ENCODE measurements around the gene GRB14. TPM values are rescaled to one million over a fixed set of nuclear protein-coding genes. Genes with fewer than 3 reads are reported as not detected.
A peak's percentile ranks its signal among the peaks of the same experiment; 100 is the strongest.

GRB14 gene
- total and polyA plus RNA-seq, 2 of the 13 experiments (the other 11 are each of a cell fraction or from before 2014, with no cell fraction given) = 4.6 to 5.8 TPM

DNA sequence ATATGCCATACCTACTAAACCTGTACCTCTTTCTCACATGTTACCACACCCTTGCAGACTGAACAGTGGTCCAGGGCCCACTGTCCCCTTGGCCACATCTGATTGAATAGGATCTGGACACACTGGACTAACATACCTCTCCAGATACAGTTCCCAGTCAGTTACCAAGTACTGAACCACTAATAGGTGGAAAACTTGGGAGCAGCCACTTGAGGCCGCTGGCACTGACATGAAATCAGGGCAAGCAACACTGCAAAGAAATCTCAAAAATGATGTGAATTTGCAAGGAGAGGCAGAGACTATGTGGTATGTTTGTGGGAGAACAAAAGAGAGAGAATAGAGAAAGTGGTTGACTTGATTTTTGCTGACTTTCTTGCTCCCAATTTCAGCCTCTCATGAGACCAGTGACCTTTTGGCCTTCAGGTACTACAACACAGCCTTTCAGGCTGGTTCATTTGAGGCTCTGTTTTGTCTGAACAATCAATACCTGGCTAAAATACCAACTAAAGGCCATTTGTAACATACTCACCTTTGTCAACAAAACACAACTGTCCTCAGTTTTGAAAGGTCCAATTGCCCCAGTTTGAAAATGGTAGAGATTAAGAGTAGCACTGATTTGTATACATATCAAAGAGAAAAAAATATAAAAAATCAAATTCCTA lies 7.8 kb downstream of the GRB14 start (continued):
- TF ChIP-seq ZNF775 (CRISPR knock-in tag; IDR thresholded peaks at IDR 0.05; ENCODE audit: borderline replicate concordance) = 0 out of 2 replicates have a peak, but pooled peaks have one; percentile 39
- peak; percentile 48; the same call in 1 of the 2 replicates for TF ChIP-seq CREM (IDR thresholded peaks at IDR 0.05)
- no peak for TF ChIP-seq CREM (CRISPR knock-in tag; IDR thresholded peaks at IDR 0.05)
- TF ChIP-seq, protein P1, sequence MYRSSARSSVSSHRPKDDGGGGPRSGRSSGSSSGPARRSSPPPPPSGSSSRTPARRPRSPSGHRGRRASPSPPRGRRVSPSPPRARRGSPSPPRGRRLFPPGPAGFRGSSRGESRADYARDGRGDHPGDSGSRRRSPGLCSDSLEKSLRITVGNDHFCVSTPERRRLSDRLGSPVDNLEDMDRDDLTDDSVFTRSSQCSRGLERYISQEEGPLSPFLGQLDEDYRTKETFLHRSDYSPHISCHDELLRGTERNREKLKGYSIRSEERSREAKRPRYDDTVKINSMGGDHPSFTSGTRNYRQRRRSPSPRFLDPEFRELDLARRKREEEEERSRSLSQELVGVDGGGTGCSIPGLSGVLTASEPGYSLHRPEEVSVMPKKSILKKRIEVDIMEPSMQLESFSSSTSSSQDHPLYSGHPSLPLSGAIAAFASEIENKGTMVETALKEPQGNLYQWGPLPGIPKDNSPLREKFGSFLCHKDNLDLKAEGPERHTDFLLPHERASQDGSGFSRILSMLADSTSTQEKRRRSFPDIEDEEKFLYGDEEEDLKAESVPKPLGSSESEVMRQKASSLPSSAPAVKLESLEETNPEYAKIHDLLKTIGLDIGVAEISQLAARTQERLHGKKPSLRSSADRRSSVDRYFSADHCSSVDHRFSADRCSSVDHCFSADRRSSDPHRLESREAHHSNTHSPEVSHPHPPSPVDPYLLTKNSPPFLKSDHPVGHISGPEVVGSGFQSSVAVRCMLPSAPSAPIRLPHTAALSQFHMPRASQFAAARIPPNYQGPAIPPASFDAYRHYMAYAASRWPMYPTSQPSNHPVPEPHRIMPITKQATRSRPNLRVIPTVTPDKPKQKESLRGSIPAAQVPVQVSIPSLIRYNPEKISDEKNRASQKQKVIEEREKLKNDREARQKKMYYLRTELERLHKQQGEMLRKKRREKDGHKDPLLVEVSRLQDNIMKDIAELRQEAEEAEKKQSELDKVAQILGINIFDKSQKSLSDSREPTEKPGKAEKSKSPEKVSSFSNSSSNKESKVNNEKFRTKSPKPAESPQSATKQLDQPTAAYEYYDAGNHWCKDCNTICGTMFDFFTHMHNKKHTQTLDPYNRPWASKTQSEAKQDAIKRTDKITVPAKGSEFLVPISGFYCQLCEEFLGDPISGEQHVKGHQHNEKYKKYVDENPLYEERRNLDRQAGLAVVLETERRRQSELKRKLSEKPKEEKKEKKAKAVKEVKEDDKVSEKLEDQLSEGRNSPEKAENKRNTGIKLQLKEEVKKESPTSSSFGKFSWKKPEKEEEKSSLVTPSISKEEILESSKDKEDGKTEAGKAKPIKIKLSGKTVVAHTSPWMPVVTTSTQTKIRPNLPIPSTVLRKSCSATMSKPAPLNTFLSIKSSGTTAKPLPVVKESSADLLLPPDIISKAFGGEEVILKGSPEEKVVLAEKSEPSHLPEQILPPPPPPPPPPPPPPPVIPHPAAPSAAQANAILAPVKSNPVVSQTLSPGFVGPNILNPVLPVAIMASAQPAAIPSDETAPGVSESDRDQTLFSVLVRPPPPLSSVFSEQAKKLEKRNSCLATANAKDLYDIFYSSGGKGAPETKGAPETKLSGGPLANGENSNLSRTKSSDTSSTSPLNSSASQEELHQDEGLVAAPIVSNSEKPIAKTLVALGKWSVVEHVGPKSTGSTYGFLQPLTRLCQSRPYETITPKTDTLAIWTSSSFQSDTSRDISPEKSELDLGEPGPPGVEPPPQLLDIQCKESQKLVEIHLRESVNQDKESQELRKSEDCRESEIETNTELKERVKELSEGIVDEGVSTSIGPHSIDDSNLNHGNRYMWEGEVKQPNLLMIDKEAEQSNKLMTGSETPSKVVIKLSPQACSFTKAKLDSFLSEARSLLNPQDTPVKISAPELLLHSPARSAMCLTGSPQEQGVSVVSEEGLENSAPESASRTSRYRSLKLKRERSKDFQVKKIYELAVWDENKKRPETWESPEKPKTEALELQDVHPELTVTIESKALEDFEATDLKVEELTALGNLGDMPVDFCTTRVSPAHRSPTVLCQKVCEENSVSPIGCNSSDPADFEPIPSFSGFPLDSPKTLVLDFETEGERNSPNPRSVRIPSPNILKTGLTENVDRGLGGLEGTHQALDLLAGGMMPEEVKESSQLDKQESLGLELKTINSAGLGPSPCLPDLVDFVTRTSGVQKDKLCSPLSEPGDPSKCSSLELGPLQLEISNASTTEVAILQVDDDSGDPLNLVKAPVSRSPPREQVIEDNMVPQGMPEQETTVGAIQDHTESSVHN (CRISPR knock-in tag; IDR thresholded peaks at IDR 0.05) = no peak
- TF ChIP-seq, protein P2, sequence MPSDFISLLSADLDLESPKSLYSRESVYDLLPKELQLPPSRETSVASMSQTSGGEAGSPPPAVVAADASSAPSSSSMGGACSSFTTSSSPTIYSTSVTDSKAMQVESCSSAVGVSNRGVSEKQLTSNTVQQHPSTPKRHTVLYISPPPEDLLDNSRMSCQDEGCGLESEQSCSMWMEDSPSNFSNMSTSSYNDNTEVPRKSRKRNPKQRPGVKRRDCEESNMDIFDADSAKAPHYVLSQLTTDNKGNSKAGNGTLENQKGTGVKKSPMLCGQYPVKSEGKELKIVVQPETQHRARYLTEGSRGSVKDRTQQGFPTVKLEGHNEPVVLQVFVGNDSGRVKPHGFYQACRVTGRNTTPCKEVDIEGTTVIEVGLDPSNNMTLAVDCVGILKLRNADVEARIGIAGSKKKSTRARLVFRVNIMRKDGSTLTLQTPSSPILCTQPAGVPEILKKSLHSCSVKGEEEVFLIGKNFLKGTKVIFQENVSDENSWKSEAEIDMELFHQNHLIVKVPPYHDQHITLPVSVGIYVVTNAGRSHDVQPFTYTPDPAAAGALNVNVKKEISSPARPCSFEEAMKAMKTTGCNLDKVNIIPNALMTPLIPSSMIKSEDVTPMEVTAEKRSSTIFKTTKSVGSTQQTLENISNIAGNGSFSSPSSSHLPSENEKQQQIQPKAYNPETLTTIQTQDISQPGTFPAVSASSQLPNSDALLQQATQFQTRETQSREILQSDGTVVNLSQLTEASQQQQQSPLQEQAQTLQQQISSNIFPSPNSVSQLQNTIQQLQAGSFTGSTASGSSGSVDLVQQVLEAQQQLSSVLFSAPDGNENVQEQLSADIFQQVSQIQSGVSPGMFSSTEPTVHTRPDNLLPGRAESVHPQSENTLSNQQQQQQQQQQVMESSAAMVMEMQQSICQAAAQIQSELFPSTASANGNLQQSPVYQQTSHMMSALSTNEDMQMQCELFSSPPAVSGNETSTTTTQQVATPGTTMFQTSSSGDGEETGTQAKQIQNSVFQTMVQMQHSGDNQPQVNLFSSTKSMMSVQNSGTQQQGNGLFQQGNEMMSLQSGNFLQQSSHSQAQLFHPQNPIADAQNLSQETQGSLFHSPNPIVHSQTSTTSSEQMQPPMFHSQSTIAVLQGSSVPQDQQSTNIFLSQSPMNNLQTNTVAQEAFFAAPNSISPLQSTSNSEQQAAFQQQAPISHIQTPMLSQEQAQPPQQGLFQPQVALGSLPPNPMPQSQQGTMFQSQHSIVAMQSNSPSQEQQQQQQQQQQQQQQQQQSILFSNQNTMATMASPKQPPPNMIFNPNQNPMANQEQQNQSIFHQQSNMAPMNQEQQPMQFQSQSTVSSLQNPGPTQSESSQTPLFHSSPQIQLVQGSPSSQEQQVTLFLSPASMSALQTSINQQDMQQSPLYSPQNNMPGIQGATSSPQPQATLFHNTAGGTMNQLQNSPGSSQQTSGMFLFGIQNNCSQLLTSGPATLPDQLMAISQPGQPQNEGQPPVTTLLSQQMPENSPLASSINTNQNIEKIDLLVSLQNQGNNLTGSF (CRISPR knock-in tag; IDR thresholded peaks at IDR 0.05) = no peak
- TF ChIP-seq, protein P3, sequence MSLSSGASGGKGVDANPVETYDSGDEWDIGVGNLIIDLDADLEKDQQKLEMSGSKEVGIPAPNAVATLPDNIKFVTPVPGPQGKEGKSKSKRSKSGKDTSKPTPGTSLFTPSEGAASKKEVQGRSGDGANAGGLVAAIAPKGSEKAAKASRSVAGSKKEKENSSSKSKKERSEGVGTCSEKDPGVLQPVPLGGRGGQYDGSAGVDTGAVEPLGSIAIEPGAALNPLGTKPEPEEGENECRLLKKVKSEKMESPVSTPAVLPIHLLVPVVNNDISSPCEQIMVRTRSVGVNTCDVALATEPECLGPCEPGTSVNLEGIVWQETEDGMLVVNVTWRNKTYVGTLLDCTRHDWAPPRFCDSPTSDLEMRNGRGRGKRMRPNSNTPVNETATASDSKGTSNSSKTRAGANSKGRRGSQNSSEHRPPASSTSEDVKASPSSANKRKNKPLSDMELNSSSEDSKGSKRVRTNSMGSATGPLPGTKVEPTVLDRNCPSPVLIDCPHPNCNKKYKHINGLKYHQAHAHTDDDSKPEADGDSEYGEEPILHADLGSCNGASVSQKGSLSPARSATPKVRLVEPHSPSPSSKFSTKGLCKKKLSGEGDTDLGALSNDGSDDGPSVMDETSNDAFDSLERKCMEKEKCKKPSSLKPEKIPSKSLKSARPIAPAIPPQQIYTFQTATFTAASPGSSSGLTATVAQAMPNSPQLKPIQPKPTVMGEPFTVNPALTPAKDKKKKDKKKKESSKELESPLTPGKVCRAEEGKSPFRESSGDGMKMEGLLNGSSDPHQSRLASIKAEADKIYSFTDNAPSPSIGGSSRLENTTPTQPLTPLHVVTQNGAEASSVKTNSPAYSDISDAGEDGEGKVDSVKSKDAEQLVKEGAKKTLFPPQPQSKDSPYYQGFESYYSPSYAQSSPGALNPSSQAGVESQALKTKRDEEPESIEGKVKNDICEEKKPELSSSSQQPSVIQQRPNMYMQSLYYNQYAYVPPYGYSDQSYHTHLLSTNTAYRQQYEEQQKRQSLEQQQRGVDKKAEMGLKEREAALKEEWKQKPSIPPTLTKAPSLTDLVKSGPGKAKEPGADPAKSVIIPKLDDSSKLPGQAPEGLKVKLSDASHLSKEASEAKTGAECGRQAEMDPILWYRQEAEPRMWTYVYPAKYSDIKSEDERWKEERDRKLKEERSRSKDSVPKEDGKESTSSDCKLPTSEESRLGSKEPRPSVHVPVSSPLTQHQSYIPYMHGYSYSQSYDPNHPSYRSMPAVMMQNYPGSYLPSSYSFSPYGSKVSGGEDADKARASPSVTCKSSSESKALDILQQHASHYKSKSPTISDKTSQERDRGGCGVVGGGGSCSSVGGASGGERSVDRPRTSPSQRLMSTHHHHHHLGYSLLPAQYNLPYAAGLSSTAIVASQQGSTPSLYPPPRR (CRISPR knock-in tag; IDR thresholded peaks at IDR 0.05; ENCODE audit: borderline replicate concordance) = peak; percentile 48; the same call in 1 of the 2 replicates
- TF ChIP-seq, protein P4, sequence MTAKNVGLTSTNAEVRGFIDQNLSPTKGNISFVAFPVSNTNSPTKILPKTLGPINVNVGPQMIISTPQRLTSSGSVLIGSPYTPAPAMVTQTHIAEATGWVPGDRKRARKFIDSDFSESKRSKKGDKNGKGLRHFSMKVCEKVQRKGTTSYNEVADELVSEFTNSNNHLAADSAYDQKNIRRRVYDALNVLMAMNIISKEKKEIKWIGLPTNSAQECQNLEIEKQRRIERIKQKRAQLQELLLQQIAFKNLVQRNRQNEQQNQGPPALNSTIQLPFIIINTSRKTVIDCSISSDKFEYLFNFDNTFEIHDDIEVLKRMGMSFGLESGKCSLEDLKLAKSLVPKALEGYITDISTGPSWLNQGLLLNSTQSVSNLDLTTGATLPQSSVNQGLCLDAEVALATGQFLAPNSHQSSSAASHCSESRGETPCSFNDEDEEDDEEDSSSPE (CRISPR knock-in tag; IDR thresholded peaks at IDR 0.05) = no peak
- TF ChIP-seq NR2F2 (IDR thresholded peaks at IDR 0.05; ENCODE audit: borderline replicate concordance, low read depth) = peak; percentile 89
